Fibroblast of villous mesenchyme (primary cell): ENCODE data around the gene UBALD2. TPM values are rescaled to one million over a fixed set of nuclear protein-coding genes. Genes with fewer than 3 reads are reported as not detected.

Source experiments
- DNase-seq: peaks from one replicate; pipeline ENCODE4 v3.0.0-alpha.2; 2010; ENCODE audit warnings: low read depth
- H3K4me3 ChIP-seq: 2 replicates; pipeline ENCODE4 v1.5.1; 2011; ENCODE audit warnings: low read depth, mild to moderate bottlenecking, low read length
- CTCF ChIP-seq: IDR thresholded peaks from 2 replicates; pipeline ENCODE4 v1.5.1; 2012; ENCODE audit warnings: low read depth, mild to moderate bottlenecking, low read length; ENCODE audit not compliant: insufficient read depth
- total RNA-seq: library from RNA; depleted of rRNA; stranded (reverse); fragments of >200 nt; gene quantifications from 2 replicates; pipeline ENCODE4 v1.2.3, GENCODE V29; 2012

UBALD2 gene
- total RNA-seq, 1 donor = 5.6 TPM

- TF ChIP-seq CTCF = no peak
- no peak overlapping the region for H3K4me3 ChIP-seq
- no peak for DNase-seq
Observed at GRCh38 chr17:76233588-76234353, 31.4 kb upstream of the UBALD2 start.

- TF ChIP-seq CTCF = no peak
- DNase-seq = no peak
- no peak overlapping the region for H3K4me3 ChIP-seq
Observed at GRCh38 chr17:76234354-76234679, 30.8 kb upstream of the UBALD2 start.

GRCh38 chr17:76235883-76236282, 29.3 kb upstream of the UBALD2 start:
- TF ChIP-seq CTCF = no peak
- DNase-seq = no peak
- H3K4me3 ChIP-seq = no peak overlapping the region

- no peak overlapping the region for H3K4me3 ChIP-seq
- DNase-seq = no peak
- no peak for TF ChIP-seq CTCF
Observed at GRCh38 chr17:76236603-76237002, 28.5 kb upstream of the UBALD2 start.

- no peak overlapping the region for H3K4me3 ChIP-seq
- DNase-seq = no peak
- no peak for TF ChIP-seq CTCF
Observed at GRCh38 chr17:76237859-76238313, 27.3 kb upstream of the UBALD2 start.

GRCh38 chr17:76238847-76239537, 26.2 kb upstream of the UBALD2 start:
- no peak for TF ChIP-seq CTCF
- no peak overlapping the region for H3K4me3 ChIP-seq
- no peak for DNase-seq
